WTC11 (cell line): Measurements from ENCODE around the gene LRRFIP1. TPM values are rescaled to one million over a fixed set of nuclear protein-coding genes. Genes with fewer than 3 reads are reported as not detected.

Experiments used
- ATAC-seq: fragments of 200-7000 bp; cut with Tn5 transposase; 2 replicates; pipeline ENCODE4 v1.10.0; 2021; ENCODE audit warnings: mild to moderate bottlenecking, moderate library complexity
- CTCF ChIA-PET: fragments of 300-600 bp; sonication (Branson Sonifier 250); formaldehyde crosslinking; loops from one replicate; lab custom pipeline; 2021; ENCODE audit warnings: antibody characterized with exemption; lab: Charles Lee
- POLR2A ChIA-PET: fragments of 350-600 bp; sonication (Branson Sonifier 250); formaldehyde crosslinking; loops from one replicate; lab custom pipeline; 2021; ENCODE audit warnings: antibody characterized with exemption; lab: Charles Lee
- DNase-seq: peaks from one replicate; pipeline ENCODE4 v3.0.0; 2021; ENCODE audit warnings: low spot score
- H3K27ac Mint-ChIP-seq: 2 replicates; pipeline ENCODE4 v1.8.0; 2021; ENCODE audit warnings: mixed read lengths
- H3K27me3 Mint-ChIP-seq: 2 replicates; pipeline ENCODE4 v1.8.0; 2021; ENCODE audit warnings: low read depth, mild to moderate bottlenecking, moderate library complexity, mixed read lengths
- H3K36me3 Mint-ChIP-seq: 2 replicates; pipeline ENCODE4 v1.8.0; 2021; ENCODE audit warnings: mixed read lengths
- H3K4me1 Mint-ChIP-seq: 2 replicates; pipeline ENCODE4 v1.8.0; 2022; ENCODE audit warnings: mixed read lengths
- H3K4me3 Mint-ChIP-seq: 2 replicates; pipeline ENCODE4 v1.8.0; 2021; ENCODE audit warnings: mild to moderate bottlenecking, moderate library complexity, mixed read lengths
- H3K9me3 Mint-ChIP-seq: 2 replicates; pipeline ENCODE4 v1.8.0; 2021; ENCODE audit warnings: mixed read lengths
- CTCF ChIP-seq: fragments of 200-600 bp; IDR thresholded peaks from 2 replicates; pipeline ENCODE4 v1.8.0; 2022; ENCODE audit warnings: antibody characterized with exemption
- GABPB1 ChIP-seq: sonication (generic); formaldehyde crosslinking; IDR thresholded peaks from 2 replicates; pipeline ENCODE4 v1.8.1; 2023; ENCODE audit warnings: mild to moderate bottlenecking, missing genetic modification reagents
- MAX ChIP-seq: sonication (generic); formaldehyde crosslinking; IDR thresholded peaks from 2 replicates; pipeline ENCODE4 v1.8.0; 2022; ENCODE audit warnings: mild to moderate bottlenecking, missing genetic modification reagents
- NFE2L1 ChIP-seq: sonication (generic); formaldehyde crosslinking; IDR thresholded peaks from 2 replicates; pipeline ENCODE4 v1.8.1; 2023; ENCODE audit warnings: missing genetic modification reagents
- NR1H2 ChIP-seq: sonication (generic); formaldehyde crosslinking; IDR thresholded peaks from 2 replicates; pipeline ENCODE4 v1.9.0; 2021; ENCODE audit warnings: mild to moderate bottlenecking, moderate library complexity, missing genetic modification reagents
- PRDM15 ChIP-seq: sonication (generic); formaldehyde crosslinking; IDR thresholded peaks from 2 replicates; pipeline ENCODE4 v1.8.0; 2022; ENCODE audit warnings: missing genetic modification reagents
- SMAD3 ChIP-seq: sonication (generic); formaldehyde crosslinking; IDR thresholded peaks from 2 replicates; pipeline ENCODE4 v1.8.0; 2022; ENCODE audit warnings: missing genetic modification reagents, mild to moderate bottlenecking, borderline replicate concordance
- SP1 ChIP-seq: sonication (generic); formaldehyde crosslinking; conservative IDR thresholded peaks from 2 replicates; pipeline ENCODE4 v1.8.1; 2022; ENCODE audit warnings: missing genetic modification reagents
- TEAD1 ChIP-seq: sonication (generic); formaldehyde crosslinking; IDR thresholded peaks from 2 replicates; pipeline ENCODE4 v1.8.0; 2022; ENCODE audit warnings: mild to moderate bottlenecking, missing genetic modification reagents
- ZNF121 ChIP-seq: sonication (generic); formaldehyde crosslinking; IDR thresholded peaks from 2 replicates; pipeline ENCODE4 v1.8.0; 2023; ENCODE audit warnings: missing genetic modification reagents
- ZNF263 ChIP-seq: sonication (generic); formaldehyde crosslinking; IDR thresholded peaks from 2 replicates; pipeline ENCODE4 v1.8.1; 2022; ENCODE audit warnings: low read depth, mild to moderate bottlenecking, moderate library complexity, missing genetic modification reagents
- total RNA-seq: library from RNA; stranded (reverse); gene quantifications from 3 replicates; pipeline ENCODE4 v1.2.3, GENCODE V29; 2021
- TF ChIP-seq, protein P1 (sequence below): fragments of 250-450 bp; sonication (Bioruptor Pico); IDR thresholded peaks from 2 replicates; pipeline ENCODE4 v1.9.0; 2021; ENCODE audit warnings: mild to moderate bottlenecking

LRRFIP1 gene
- total RNA-seq, 1 experiment from 2014 or later = 88.4 TPM

DNA sequence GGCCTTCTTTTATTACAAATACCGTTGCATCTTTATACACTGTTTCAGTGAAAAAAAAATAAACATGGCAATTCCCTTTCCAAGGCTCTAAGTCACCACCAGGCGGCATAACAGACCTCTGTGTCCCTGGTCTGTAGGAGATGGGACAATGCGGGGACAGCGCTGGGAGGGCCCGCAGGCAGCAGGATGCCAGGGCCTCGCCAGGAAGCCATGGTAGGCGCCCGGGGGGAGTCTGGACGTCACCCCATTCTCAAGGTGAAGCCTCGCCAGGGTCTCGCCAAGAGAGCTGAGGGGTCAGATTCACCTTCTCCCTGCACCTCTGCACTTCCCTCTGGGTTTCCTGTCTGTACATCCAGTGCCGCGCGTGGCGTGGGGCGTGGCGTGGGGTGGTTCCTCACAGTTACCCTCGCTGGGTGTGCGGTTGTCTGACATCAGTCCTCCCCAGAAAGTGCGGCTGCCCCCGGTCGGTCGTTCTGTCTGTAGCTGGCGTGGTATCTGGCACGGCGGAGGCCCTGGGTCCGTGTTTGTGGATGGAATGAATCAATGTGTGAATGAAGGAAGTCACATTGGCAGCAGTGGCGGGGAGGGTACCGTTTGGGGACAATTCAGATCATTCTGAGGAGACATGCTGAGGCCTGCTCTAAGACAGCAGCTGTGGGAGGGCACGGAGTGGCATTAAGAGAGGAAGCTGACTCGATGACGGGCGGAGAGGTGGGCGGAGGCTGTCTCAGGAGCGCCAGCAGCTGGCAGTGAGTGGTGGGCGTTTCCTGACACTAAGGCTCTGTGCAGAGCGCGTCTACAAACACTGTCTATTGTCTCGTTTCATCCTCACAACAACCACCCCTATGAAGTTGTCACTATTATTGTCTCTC is 46.0 kb downstream of the LRRFIP1 start:
- peak overlapping the region; percentile 58 for H3K27ac Mint-ChIP-seq
- H3K36me3 Mint-ChIP-seq = no peaks in the 10 kb centered on the region
- ChIA-PET CTCF (interaction anchor here (0.6 to 9.0 kb wide), 20 partner anchors 9 to 250 kb away, joined by 3 to 63 read pairs (median 4); partner anchors contain the start of gene LRRFIP1), POLR2A (no interaction called here)
- H3K27me3 Mint-ChIP-seq = no peaks in the 10 kb centered on the region
- peak; percentile 59 for DNase-seq
- 0 out of 2 replicates have a peak, but pooled peaks have one; percentile 31 for TF ChIP-seq ZNF121
- TF ChIP-seq SP1 (CRISPR knock-in tag) = no peak
- TF ChIP-seq CTCF = peak; percentile 48
- TF ChIP-seq, all 79 proteins: peak for 2
- Mint-ChIP-seq H3K4me1 (peaks cover 61% of the 10 kb centered on the region), H3K4me3 (peak overlapping the region; percentile 39), H3K9me3 (no peaks in the 10 kb centered on the region)
- peak; percentile 52 for ATAC-seq

GRCh38 chr2:237674731-237675276 is 47.4 kb downstream of the LRRFIP1 start:
- H3K9me3 Mint-ChIP-seq = no peaks in the 10 kb centered on the region
- POLR2A ChIA-PET = interaction anchor here (0.6 to 1.4 kb wide), 3 partner anchors 11 to 241 kb away, joined by 3 to 4 read pairs (median 3); no protein-coding TSS in a partner anchor
- no peaks in the 10 kb centered on the region for H3K36me3 Mint-ChIP-seq
- H3K4me3 Mint-ChIP-seq = no peak overlapping the region; the same call in 1 of the 2 replicates
- peak; percentile 48; the same call in 1 of the 2 replicates for TF ChIP-seq PRDM15 (CRISPR knock-in tag)
- 0 out of 2 replicates have a peak, but pooled peaks have one; percentile 23 for TF ChIP-seq TEAD1 (CRISPR knock-in tag)
- TF ChIP-seq, protein P1, sequence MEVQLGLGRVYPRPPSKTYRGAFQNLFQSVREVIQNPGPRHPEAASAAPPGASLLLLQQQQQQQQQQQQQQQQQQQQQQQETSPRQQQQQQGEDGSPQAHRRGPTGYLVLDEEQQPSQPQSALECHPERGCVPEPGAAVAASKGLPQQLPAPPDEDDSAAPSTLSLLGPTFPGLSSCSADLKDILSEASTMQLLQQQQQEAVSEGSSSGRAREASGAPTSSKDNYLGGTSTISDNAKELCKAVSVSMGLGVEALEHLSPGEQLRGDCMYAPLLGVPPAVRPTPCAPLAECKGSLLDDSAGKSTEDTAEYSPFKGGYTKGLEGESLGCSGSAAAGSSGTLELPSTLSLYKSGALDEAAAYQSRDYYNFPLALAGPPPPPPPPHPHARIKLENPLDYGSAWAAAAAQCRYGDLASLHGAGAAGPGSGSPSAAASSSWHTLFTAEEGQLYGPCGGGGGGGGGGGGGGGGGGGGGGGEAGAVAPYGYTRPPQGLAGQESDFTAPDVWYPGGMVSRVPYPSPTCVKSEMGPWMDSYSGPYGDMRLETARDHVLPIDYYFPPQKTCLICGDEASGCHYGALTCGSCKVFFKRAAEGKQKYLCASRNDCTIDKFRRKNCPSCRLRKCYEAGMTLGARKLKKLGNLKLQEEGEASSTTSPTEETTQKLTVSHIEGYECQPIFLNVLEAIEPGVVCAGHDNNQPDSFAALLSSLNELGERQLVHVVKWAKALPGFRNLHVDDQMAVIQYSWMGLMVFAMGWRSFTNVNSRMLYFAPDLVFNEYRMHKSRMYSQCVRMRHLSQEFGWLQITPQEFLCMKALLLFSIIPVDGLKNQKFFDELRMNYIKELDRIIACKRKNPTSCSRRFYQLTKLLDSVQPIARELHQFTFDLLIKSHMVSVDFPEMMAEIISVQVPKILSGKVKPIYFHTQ (CRISPR knock-in tag) = no peak
- peak; percentile 15; the same call in 1 of the 2 replicates for TF ChIP-seq SMAD3 (CRISPR knock-in tag)
- peak; percentile 81; the same call in 1 of the 2 replicates for TF ChIP-seq MAX (CRISPR knock-in tag)
- no peak for TF ChIP-seq NR1H2 (CRISPR knock-in tag)
- TF ChIP-seq NFE2L1 (CRISPR knock-in tag) = no peak
- 0 out of 2 replicates have a peak, but pooled peaks have one; percentile 40 for TF ChIP-seq GABPB1 (CRISPR knock-in tag)
- TF ChIP-seq ZNF263 = peak; percentile 55; the same call in 1 of the 2 replicates
- ATAC-seq (peak; percentile 91), DNase-seq (peak; percentile 70)
- peak overlapping the region; percentile 85 for H3K27ac Mint-ChIP-seq
- no peaks in the 10 kb centered on the region for H3K27me3 Mint-ChIP-seq
- CTCF ChIA-PET = interaction anchor here (0.6 to 9.0 kb wide), 14 partner anchors 9 to 162 kb away, joined by 3 to 63 read pairs (median 4); no protein-coding TSS in a partner anchor
- peaks cover 50% of the 10 kb centered on the region for H3K4me1 Mint-ChIP-seq
